ENCODE measurements around the gene CPN2.

- TF ChIP-seq POLR2A (IDR thresholded peaks at IDR 0.05; ENCODE audit: low read depth, low read length), result no peak
- TF ChIP-seq POLR2AphosphoS5 (IDR thresholded peaks at IDR 0.05; ENCODE audit: low read depth, low read length), result no peak
- TF ChIP-seq TAF1 (IDR thresholded peaks at IDR 0.05; ENCODE audit: borderline replicate concordance, low read depth, low read length), result no peak
Observed at GRCh38 chr3:194375473-194376240, 24.5 kb upstream of the CPN2 start.

All from GM12892 (cell line).